Fibroblast of lung (primary cell): Measurements from ENCODE around the gene PCTP. TPM values are rescaled to one million over a fixed set of nuclear protein-coding genes. Genes with fewer than 3 reads are reported as not detected.

Experiments used
- DNase-seq, 2 donors: peaks; one replicate each; pipeline versions ENCODE4 v3.0.0 to v3.0.0-alpha.2; 2010; ENCODE audit warnings: low read depth in 2 of 2
- H2AFZ ChIP-seq: 2 replicates; pipeline ENCODE4 v1.5.1; 2012; ENCODE audit warnings: low read length, control low read depth, inconsistent platforms
- H3K27ac ChIP-seq: 2 replicates; pipeline ENCODE4 v1.5.1; 2011; ENCODE audit warnings: low read length, control low read depth; ENCODE audit not compliant: insufficient read depth
- H3K27me3 ChIP-seq: 2 replicates; pipeline ENCODE4 v1.5.1; 2011; ENCODE audit warnings: mild to moderate bottlenecking, low read length; ENCODE audit not compliant: control insufficient read depth, insufficient read depth
- H3K36me3 ChIP-seq: 2 replicates; pipeline ENCODE4 v1.5.1; 2011; ENCODE audit warnings: low read length; ENCODE audit not compliant: control insufficient read depth, insufficient read depth
- H3K4me1 ChIP-seq: 2 replicates; pipeline ENCODE4 v1.5.1; 2011; ENCODE audit warnings: low read length; ENCODE audit not compliant: control insufficient read depth, insufficient read depth; ENCODE audit errors: extremely low read depth
- H3K4me2 ChIP-seq: 2 replicates; pipeline ENCODE4 v1.5.1; 2011; ENCODE audit warnings: low read length, control low read depth; ENCODE audit not compliant: insufficient read depth; ENCODE audit errors: extremely low read depth
- H3K4me3 ChIP-seq, 4 experiments: fragments of 200-600 bp in 1 of 4; sonication (generic) in 1 of 4; replicated peaks in 1 of 4; 2 replicates each; pipeline ENCODE4 v1.5.1; 2011 to 2016; ENCODE audit warnings: low read length in 4 of 4, low read depth in 3 of 4, mild to moderate bottlenecking in 3 of 4, control low read depth in 2 of 4, inconsistent platforms in 1 of 4, mixed read lengths in 1 of 4; ENCODE audit not compliant: insufficient read depth in 1 of 4; ENCODE audit errors: control extremely low read depth in 1 of 4
- H3K79me2 ChIP-seq: 2 replicates; pipeline ENCODE4 v1.5.1; 2012; ENCODE audit warnings: mild to moderate bottlenecking, low read length, inconsistent platforms; ENCODE audit not compliant: control insufficient read depth, insufficient read depth
- H3K9ac ChIP-seq: 2 replicates; pipeline ENCODE4 v1.5.1; 2011; ENCODE audit warnings: mild to moderate bottlenecking, low read length, control low read depth; ENCODE audit not compliant: insufficient read depth
- H3K9me3 ChIP-seq: 2 replicates; pipeline ENCODE4 v1.5.1; 2012; ENCODE audit warnings: low read depth, low read length; ENCODE audit not compliant: control insufficient read depth, insufficient read depth
- H4K20me1 ChIP-seq: 2 replicates; pipeline ENCODE4 v1.5.1; 2011; ENCODE audit warnings: low read length; ENCODE audit not compliant: control insufficient read depth, insufficient read depth; ENCODE audit errors: extremely low read depth
- CTCF ChIP-seq, 2 donors: IDR thresholded peaks in 1 of 2; conservative IDR thresholded peaks in 1 of 2; 1 replicate in 1 of 2; 2 replicates in 1 of 2; pipeline ENCODE4 v1.5.1; 2011 to 2012; ENCODE audit warnings: low read length in 2 of 2, control low read depth in 1 of 2, inconsistent platforms in 1 of 2, low read depth in 1 of 2, mild to moderate bottlenecking in 1 of 2
- EZH2 ChIP-seq: IDR thresholded peaks from 2 replicates; pipeline ENCODE4 v1.5.1; 2012; ENCODE audit warnings: low read length, control low read depth, mild to moderate bottlenecking; ENCODE audit errors: missing control alignments
- polyA plus RNA-seq, 2 donors: library from polyadenylated mRNA; depleted of rRNA in 1 of 2; stranded (reverse) in 1 of 2; unstranded in 1 of 2; fragments of >200 nt; gene quantifications; 2 replicates each; pipeline ENCODE4 v1.2.1, GENCODE V29; 2011 to 2012; ENCODE audit warnings: missing spikeins in 1 of 2
- total RNA-seq: library from RNA; depleted of rRNA; stranded (reverse); fragments of >200 nt; gene quantifications from 2 replicates; pipeline ENCODE4 v1.2.1, GENCODE V29; 2014

The PCTP gene
- total and polyA plus RNA-seq, 2 donors (not counting 1 experiment from before 2014, with no cell fraction given) = 20.4 to 20.6 TPM

- Histone ChIP-seq H3K9me3 (no peaks in the 10 kb centered on the region), H3K4me2 (no peak overlapping the region), H3K27me3 (no peaks in the 10 kb centered on the region), H2AFZ (no peak overlapping the region), H4K20me1 (no peaks in the 10 kb centered on the region), H3K36me3 (no peaks in the 10 kb centered on the region), H3K27ac (no peak overlapping the region), H3K9ac (no peak overlapping the region), H3K79me2 (no peaks in the 10 kb centered on the region), H3K4me1 (peaks cover 41% of the 10 kb centered on the region), H3K4me3 (no peak overlapping the region)
- TF ChIP-seq CTCF (conservative IDR thresholded peaks at IDR 0.05 in 1 of 2, IDR thresholded peaks at IDR 0.05 in 1 of 2; ENCODE audit: low read depth in 1 of 2, low read length in 2 of 2) = no peak
- no peak for TF ChIP-seq EZH2
- peak in 1 of 2 donors; percentile 54 for DNase-seq
These were observed 22.9 kb upstream of the PCTP start for GRCh38 chr17:55727920-55728319.

GRCh38 chr17:55728361-55728760, 22.5 kb upstream of the PCTP start:
- no peak for DNase-seq
- Histone ChIP-seq H3K4me1 (peaks cover 42% of the 10 kb centered on the region), H3K9me3 (no peaks in the 10 kb centered on the region), H3K36me3 (no peaks in the 10 kb centered on the region), H3K27ac (no peak overlapping the region), H3K4me2 (no peak overlapping the region), H3K27me3 (no peaks in the 10 kb centered on the region), H4K20me1 (no peaks in the 10 kb centered on the region), H3K79me2 (no peaks in the 10 kb centered on the region), H3K9ac (no peak overlapping the region), H3K4me3 (no peak overlapping the region), H2AFZ (peak overlapping the region; percentile 38)
- TF ChIP-seq EZH2 = no peak
- no peak for TF ChIP-seq CTCF (conservative IDR thresholded peaks at IDR 0.05 in 1 of 2, IDR thresholded peaks at IDR 0.05 in 1 of 2; ENCODE audit: low read depth in 1 of 2, low read length in 2 of 2)

GRCh38 chr17:55728833-55729232, 22.0 kb upstream of the PCTP start:
- TF ChIP-seq CTCF (conservative IDR thresholded peaks at IDR 0.05 in 1 of 2, IDR thresholded peaks at IDR 0.05 in 1 of 2; ENCODE audit: low read depth in 1 of 2, low read length in 2 of 2) = no peak
- no peak for TF ChIP-seq EZH2
- H3K27me3 ChIP-seq = no peaks in the 10 kb centered on the region
- no peak overlapping the region for H3K27ac ChIP-seq
- no peaks in the 10 kb centered on the region for H3K9me3 ChIP-seq
- no peaks in the 10 kb centered on the region for H4K20me1 ChIP-seq
- H3K9ac ChIP-seq = no peak overlapping the region
- peaks cover 45% of the 10 kb centered on the region for H3K4me1 ChIP-seq
- H2AFZ ChIP-seq = peak overlapping the region; percentile 37
- H3K36me3 ChIP-seq = no peaks in the 10 kb centered on the region
- peak overlapping the region; percentile 18 for H3K4me2 ChIP-seq
- no peak overlapping the region for H3K4me3 ChIP-seq
- peak in 1 of 2 donors; percentile 33 for DNase-seq
- H3K79me2 ChIP-seq = no peaks in the 10 kb centered on the region
